ENCODE results near the gene TRIM41. TPM values are rescaled to one million over a fixed set of nuclear protein-coding genes. Genes with fewer than 3 reads are reported as not detected.

Gene TRIM41
- total and polyA plus RNA-seq, 2 of the 13 experiments (the other 11 are each of a cell fraction or from before 2014, with no cell fraction given), result 10.2 to 16.7 TPM

DNA sequence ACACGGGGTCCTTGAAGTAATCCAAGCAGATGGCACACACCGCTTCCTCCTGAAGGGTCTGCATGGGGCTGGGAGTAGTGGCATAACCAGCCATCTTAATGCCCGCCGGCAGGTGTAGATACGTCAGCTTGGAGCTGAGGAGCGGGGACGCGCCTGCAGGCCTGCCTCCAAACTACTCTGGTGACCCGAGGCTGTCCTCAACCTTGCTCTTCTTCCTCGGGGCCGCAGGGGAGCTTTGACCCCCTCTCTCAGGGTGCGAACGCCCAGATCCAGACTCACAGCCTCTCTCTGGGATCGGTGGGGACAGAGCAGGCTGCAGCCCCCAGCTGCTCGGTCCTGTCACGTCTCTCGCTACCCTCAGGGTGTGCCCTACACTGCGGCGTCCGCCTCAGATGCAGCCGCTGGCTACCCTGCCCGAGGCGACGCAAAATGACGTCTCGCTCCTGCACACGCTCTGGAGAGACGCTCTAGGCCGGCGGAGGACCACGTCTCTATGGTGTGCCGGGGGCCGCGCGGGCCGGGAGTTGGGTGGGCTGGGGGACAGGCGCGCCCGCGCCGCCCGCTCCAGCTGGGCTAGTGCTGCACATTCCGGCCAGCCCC lies 37.7 kb downstream of the TRIM41 start, which contains the start of gene TRIM52 (continued):
- TF ChIP-seq TCF12 (IDR thresholded peaks at IDR 0.05) (no peak), TCF12 (CRISPR knock-in tag; IDR thresholded peaks at IDR 0.05) (no peak), ZSCAN21 (CRISPR knock-in tag; IDR thresholded peaks at IDR 0.05; ENCODE audit: borderline replicate concordance) (peak; percentile 77; the same call in 1 of the 2 replicates), CBX1 (IDR thresholded peaks at IDR 0.05; ENCODE audit: low read depth) (peak; percentile 41), SRY (CRISPR knock-in tag; IDR thresholded peaks at IDR 0.05) (no peak; the same call in 1 of the 2 replicates), MATR3 (CRISPR knock-in tag; IDR thresholded peaks at IDR 0.05) (no peak), NR2F1 (CRISPR knock-in tag; IDR thresholded peaks at IDR 0.05) (no peak), ZNF598 (CRISPR knock-in tag; IDR thresholded peaks at IDR 0.05; ENCODE audit: borderline replicate concordance) (peak; percentile 90; the same call in 1 of the 2 replicates), RBM39 (IDR thresholded peaks at IDR 0.05; ENCODE audit: low read depth, low read length, poor library complexity, severe bottlenecking) (peak; percentile 46), ZNF768 (CRISPR knock-in tag; IDR thresholded peaks at IDR 0.05) (no peak), HMGA1 (CRISPR knock-in tag; conservative IDR thresholded peaks at IDR 0.05) (no peak), TARDBP (CRISPR knock-in tag; IDR thresholded peaks at IDR 0.05) (peak; percentile 91), ZNF337 (CRISPR knock-in tag; IDR thresholded peaks at IDR 0.05; ENCODE audit: borderline replicate concordance, low read depth) (no peak), ZNF260 (CRISPR knock-in tag; IDR thresholded peaks at IDR 0.05; ENCODE audit: borderline replicate concordance, low read depth) (no peak), NCOA5 (CRISPR knock-in tag; IDR thresholded peaks at IDR 0.05) (no peak), YEATS4 (CRISPR knock-in tag; IDR thresholded peaks at IDR 0.05; ENCODE audit: borderline replicate concordance) (no peak; the same call in 1 of the 2 replicates), NFKBIZ (CRISPR knock-in tag; IDR thresholded peaks at IDR 0.05) (0 out of 2 replicates have a peak, but pooled peaks have one; percentile 29), HNRNPK (IDR thresholded peaks at IDR 0.05; ENCODE audit: low read depth, low read length, poor library complexity, severe bottlenecking) (peak; percentile 75), U2AF2 (IDR thresholded peaks at IDR 0.05; ENCODE audit: low read depth, low read length) (no peak), FOSL1 (CRISPR knock-in tag; IDR thresholded peaks at IDR 0.05; ENCODE audit: borderline replicate concordance) (no peak), ZSCAN29 (CRISPR knock-in tag; conservative IDR thresholded peaks at IDR 0.05) (0 out of 2 replicates have a peak, but pooled peaks have one; percentile 28)
- TF ChIP-seq, protein P1, sequence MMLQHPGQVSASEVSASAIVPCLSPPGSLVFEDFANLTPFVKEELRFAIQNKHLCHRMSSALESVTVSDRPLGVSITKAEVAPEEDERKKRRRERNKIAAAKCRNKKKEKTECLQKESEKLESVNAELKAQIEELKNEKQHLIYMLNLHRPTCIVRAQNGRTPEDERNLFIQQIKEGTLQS (CRISPR knock-in tag; IDR thresholded peaks at IDR 0.05), result no peak
- TF ChIP-seq, protein P2, sequence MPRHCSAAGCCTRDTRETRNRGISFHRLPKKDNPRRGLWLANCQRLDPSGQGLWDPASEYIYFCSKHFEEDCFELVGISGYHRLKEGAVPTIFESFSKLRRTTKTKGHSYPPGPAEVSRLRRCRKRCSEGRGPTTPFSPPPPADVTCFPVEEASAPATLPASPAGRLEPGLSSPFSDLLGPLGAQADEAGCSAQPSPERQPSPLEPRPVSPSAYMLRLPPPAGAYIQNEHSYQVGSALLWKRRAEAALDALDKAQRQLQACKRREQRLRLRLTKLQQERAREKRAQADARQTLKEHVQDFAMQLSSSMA (CRISPR knock-in tag; IDR thresholded peaks at IDR 0.05), result no peak
- TF ChIP-seq, protein P3, sequence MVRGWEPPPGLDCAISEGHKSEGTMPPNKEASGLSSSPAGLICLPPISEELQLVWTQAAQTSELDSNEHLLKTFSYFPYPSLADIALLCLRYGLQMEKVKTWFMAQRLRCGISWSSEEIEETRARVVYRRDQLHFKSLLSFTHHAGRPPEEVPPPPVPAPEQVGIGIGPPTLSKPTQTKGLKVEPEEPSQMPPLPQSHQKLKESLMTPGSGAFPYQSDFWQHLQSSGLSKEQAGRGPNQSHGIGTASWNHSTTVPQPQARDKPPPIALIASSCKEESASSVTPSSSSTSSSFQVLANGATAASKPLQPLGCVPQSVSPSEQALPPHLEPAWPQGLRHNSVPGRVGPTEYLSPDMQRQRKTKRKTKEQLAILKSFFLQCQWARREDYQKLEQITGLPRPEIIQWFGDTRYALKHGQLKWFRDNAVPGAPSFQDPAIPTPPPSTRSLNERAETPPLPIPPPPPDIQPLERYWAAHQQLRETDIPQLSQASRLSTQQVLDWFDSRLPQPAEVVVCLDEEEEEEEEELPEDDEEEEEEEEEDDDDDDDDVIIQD (CRISPR knock-in tag; IDR thresholded peaks at IDR 0.05; ENCODE audit: low read depth), result peak; percentile 23; the same call in 1 of the 2 replicates
- TF ChIP-seq, protein P4, sequence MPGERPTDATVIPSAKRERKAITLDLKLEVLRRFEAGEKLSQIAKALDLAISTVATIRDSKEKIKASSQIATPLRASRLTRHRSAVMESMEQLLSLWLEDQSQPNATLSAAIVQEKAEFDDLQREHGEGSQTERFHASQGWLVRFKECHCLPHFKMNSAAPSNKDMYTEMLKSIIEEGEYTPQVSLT (CRISPR knock-in tag; IDR thresholded peaks at IDR 0.05; ENCODE audit: borderline replicate concordance, low read depth), result no peak
- TF ChIP-seq, protein P5, sequence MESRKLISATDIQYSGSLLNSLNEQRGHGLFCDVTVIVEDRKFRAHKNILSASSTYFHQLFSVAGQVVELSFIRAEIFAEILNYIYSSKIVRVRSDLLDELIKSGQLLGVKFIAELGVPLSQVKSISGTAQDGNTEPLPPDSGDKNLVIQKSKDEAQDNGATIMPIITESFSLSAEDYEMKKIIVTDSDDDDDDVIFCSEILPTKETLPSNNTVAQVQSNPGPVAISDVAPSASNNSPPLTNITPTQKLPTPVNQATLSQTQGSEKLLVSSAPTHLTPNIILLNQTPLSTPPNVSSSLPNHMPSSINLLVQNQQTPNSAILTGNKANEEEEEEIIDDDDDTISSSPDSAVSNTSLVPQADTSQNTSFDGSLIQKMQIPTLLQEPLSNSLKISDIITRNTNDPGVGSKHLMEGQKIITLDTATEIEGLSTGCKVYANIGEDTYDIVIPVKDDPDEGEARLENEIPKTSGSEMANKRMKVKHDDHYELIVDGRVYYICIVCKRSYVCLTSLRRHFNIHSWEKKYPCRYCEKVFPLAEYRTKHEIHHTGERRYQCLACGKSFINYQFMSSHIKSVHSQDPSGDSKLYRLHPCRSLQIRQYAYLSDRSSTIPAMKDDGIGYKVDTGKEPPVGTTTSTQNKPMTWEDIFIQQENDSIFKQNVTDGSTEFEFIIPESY (CRISPR knock-in tag; IDR thresholded peaks at IDR 0.05), result peak; percentile 51; the same call in 1 of the 2 replicates
